ENCODE measurements around the gene MRPL38.

Gene MRPL38

DNA sequence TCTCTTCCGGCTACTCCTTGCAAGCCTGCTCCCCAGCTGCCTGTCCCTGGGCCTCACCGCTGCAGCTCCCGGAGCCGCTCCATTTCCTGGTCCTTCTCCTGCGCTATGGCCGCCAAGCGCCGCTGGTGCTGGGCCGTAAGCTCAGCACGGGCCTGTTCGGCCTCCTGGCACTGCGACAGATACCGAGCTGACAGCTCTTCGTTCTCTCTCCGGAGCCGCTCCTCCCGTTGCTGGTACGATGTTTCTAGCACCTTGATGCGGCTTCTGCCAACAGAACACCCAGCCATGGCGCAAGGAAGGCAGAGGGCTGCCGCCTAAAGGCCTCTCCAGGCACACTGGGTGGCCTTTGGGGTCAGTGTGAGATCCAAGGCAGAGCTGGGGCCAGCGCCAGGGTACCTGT, 14.9 kb upstream of the MRPL38 start:
- Histone ChIP-seq H3K4me3 (replicated peaks; ENCODE audit: insufficient read depth, low read length) (no peak overlapping the region), H3K27ac (replicated peaks) (no peak overlapping the region), H3K27me3 (ENCODE audit: insufficient read depth, poor library complexity, severe bottlenecking) (no peaks in the 10 kb centered on the region)
- TF ChIP-seq GABPA (IDR thresholded peaks at IDR 0.05; ENCODE audit: low read depth): no peak
- TF ChIP-seq POLR2AphosphoS5 (IDR thresholded peaks at IDR 0.05; ENCODE audit: low read depth): no peak
- TF ChIP-seq CTCF (IDR thresholded peaks at IDR 0.05; ENCODE audit: insufficient read depth, low read length): no peak
- no peak for TF ChIP-seq SPI1 (IDR thresholded peaks at IDR 0.05; ENCODE audit: borderline replicate concordance, low read depth)
- TF ChIP-seq, protein P1, sequence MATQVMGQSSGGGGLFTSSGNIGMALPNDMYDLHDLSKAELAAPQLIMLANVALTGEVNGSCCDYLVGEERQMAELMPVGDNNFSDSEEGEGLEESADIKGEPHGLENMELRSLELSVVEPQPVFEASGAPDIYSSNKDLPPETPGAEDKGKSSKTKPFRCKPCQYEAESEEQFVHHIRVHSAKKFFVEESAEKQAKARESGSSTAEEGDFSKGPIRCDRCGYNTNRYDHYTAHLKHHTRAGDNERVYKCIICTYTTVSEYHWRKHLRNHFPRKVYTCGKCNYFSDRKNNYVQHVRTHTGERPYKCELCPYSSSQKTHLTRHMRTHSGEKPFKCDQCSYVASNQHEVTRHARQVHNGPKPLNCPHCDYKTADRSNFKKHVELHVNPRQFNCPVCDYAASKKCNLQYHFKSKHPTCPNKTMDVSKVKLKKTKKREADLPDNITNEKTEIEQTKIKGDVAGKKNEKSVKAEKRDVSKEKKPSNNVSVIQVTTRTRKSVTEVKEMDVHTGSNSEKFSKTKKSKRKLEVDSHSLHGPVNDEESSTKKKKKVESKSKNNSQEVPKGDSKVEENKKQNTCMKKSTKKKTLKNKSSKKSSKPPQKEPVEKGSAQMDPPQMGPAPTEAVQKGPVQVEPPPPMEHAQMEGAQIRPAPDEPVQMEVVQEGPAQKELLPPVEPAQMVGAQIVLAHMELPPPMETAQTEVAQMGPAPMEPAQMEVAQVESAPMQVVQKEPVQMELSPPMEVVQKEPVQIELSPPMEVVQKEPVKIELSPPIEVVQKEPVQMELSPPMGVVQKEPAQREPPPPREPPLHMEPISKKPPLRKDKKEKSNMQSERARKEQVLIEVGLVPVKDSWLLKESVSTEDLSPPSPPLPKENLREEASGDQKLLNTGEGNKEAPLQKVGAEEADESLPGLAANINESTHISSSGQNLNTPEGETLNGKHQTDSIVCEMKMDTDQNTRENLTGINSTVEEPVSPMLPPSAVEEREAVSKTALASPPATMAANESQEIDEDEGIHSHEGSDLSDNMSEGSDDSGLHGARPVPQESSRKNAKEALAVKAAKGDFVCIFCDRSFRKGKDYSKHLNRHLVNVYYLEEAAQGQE (IDR thresholded peaks at IDR 0.05; ENCODE audit: insufficient replicate concordance, low read depth): no peak
- DNase-seq (ENCODE audit: low read depth in 1 of 2, low spot score in 1 of 2): no peak

DNA sequence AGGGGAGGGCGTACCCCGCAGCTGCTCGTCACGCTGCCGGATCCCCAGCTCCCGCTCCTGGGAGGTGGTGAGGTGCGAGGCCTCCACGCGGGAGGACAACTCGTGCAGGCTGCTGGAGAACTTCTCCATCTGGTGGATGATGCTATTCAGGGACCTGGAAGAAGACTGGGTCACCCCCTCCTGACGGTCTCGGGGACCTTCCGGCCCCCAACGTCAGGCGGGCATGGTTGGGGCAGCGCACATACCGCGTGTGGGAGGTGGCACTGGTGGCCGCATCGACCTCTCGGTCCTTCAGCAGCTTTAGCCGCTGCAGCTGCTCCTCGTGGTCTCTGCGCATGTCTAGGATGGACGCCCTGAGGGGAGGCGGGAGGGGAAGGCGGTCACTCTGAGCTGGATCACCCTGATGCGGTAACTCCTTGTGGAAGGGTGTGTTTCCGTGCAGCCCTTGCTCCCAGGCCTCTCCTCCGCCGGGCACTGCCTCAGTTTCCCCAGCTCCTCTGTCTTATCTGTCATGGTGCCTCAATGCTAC, 13.3 kb upstream of the MRPL38 start:
- no peak for DNase-seq (ENCODE audit: low read depth in 1 of 2, low spot score in 1 of 2)
- TF ChIP-seq GABPA (IDR thresholded peaks at IDR 0.05; ENCODE audit: low read depth): no peak
- TF ChIP-seq, protein P1 (IDR thresholded peaks at IDR 0.05; ENCODE audit: insufficient replicate concordance, low read depth): no peak
- H3K27me3 ChIP-seq (ENCODE audit: insufficient read depth, poor library complexity, severe bottlenecking): no peaks in the 10 kb centered on the region
- no peak overlapping the region for H3K27ac ChIP-seq (replicated peaks)
- no peak overlapping the region for H3K4me3 ChIP-seq (replicated peaks; ENCODE audit: insufficient read depth, low read length)

DNA sequence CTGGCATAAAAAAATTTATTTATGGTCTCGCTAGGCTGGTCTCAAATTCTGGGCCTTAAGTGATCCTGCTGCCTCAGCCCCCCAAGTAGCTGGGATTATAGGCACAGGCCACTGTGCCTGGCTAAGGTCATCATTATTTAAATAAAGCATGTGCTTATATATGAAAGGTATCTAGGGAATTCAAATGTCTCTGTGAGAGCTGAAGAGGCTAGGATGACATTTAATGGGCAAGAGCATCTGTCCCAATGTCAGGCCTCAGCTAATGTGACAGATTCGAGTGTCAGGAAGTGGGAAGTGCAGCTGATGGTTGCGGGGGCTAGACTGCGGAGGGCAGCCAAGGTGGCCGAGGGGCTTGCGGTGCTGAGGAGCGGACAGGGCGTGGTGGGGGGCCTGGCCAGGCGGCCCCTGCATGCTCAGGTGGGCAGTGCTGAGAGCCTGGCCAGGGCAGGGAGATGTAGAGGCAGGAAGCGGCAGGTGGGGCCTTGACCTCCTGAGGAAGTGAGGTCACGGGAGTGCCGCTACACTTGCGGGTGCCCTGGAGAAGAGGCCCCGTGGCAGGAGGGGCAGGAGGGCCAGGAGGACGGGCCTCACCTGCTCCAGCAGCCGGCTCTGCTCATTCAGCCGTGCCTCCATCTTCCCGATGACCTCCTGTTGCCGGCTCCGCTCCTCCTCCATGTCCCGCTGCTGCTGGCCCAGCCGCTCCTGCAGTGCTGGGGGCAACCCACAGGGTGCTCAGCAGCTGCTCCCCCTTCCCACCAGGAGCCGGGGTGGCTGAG, 12.6 kb upstream of the MRPL38 start:
- Histone ChIP-seq H3K4me3 (replicated peaks; ENCODE audit: insufficient read depth, low read length) (no peak overlapping the region), H3K27me3 (ENCODE audit: insufficient read depth, poor library complexity, severe bottlenecking) (no peaks in the 10 kb centered on the region), H3K27ac (replicated peaks) (no peak overlapping the region)
- TF ChIP-seq CTCF (IDR thresholded peaks at IDR 0.05; ENCODE audit: insufficient read depth, low read length) (no peak), POLR2AphosphoS5 (IDR thresholded peaks at IDR 0.05; ENCODE audit: low read depth) (no peak), GABPA (IDR thresholded peaks at IDR 0.05; ENCODE audit: low read depth) (no peak), SPI1 (IDR thresholded peaks at IDR 0.05; ENCODE audit: borderline replicate concordance, low read depth) (no peak)
- TF ChIP-seq, protein P1 (IDR thresholded peaks at IDR 0.05; ENCODE audit: insufficient replicate concordance, low read depth): no peak
- DNase-seq (ENCODE audit: low read depth in 1 of 2, low spot score in 1 of 2): no peak
